GM12878 (cell line): ENCODE results near the gene C9orf57. TPM values are rescaled to one million over a fixed set of nuclear protein-coding genes. Genes with fewer than 3 reads are reported as not detected.

Source experiments
- ATAC-seq: fragments of 200-7000 bp; cut with Tn5 transposase; 3 replicates; pipeline ENCODE4 v1.9.1; 2020; ENCODE audit warnings: mild to moderate bottlenecking, moderate library complexity
- BruUV-seq: library from RNA; stranded (reverse); fragments of 400-500 nt; replicated peaks from 2 replicates; lab custom pipeline; 2021; lab: Mats Ljungman, UMichigan
- CTCF ChIA-PET: fragments of 300-600 bp; sonication (Branson Sonifier 250); formaldehyde crosslinking; extraction: SDS; loops from one replicate; lab custom pipeline; 2021; ENCODE audit warnings: inconsistent platforms; lab: Yijun Ruan, JAX
- POLR2A ChIA-PET: fragments of 350-600 bp; formaldehyde crosslinking; extraction: SDS; loops from one replicate; lab custom pipeline; 2021; ENCODE audit warnings: inconsistent platforms; lab: Charles Lee
- RAD21 ChIA-PET: fragments of 300-600 bp; sonication (Branson Sonifier 250); formaldehyde crosslinking; loops from one replicate; lab custom pipeline; 2023; ENCODE audit warnings: antibody characterized with exemption; ENCODE audit not compliant: unreplicated experiment; lab: Charles Lee
- SMC1A ChIA-PET: fragments of 300-600 bp; sonication (Branson Sonifier 250); formaldehyde crosslinking; loops from one replicate; lab custom pipeline; 2023; ENCODE audit not compliant: unreplicated experiment, uncharacterized antibody; lab: Charles Lee
- DNase-seq: peaks from one replicate; pipeline ENCODE4 v3.0.0-alpha.2; 2011; ENCODE audit warnings: low read depth, low spot score
- FAIRE-seq: peaks from 3 replicates; lab custom pipeline; 2011; peaks lifted over from hg19 to GRCh38; lab: Jason Lieb, UNC
- H2AFZ ChIP-seq: 2 replicates; pipeline ENCODE4 v1.6.0; 2011; ENCODE audit warnings: low read depth, low read length, control low read depth; ENCODE audit not compliant: control insufficient read depth
- H3K27ac ChIP-seq: 2 replicates; pipeline ENCODE4 v1.5.1; 2011; ENCODE audit warnings: control low read depth; ENCODE audit not compliant: control insufficient read depth, insufficient read depth
- H3K27me3 ChIP-seq, 2 experiments: replicated peaks in 1 of 2; 2 replicates each; pipeline versions ENCODE4 v1.6.0 to v1.6.1; 2011; ENCODE audit warnings: low read length in 1 of 2; ENCODE audit not compliant: control insufficient read depth in 2 of 2, insufficient read depth in 2 of 2
- H3K36me3 ChIP-seq, 2 experiments: 2 replicates each; pipeline ENCODE4 v1.5.1; 2011; ENCODE audit warnings: low read length in 1 of 2; ENCODE audit not compliant: control insufficient read depth in 2 of 2, insufficient read depth in 2 of 2
- H3K4me1 ChIP-seq: 2 replicates; pipeline ENCODE4 v1.6.1; 2011; ENCODE audit warnings: mild to moderate bottlenecking, low read length, moderate library complexity, mixed read lengths; ENCODE audit not compliant: control insufficient read depth, insufficient read depth
- H3K4me2 ChIP-seq: 2 replicates; pipeline ENCODE4 v1.6.0; 2011; ENCODE audit warnings: control low read depth; ENCODE audit not compliant: control insufficient read depth, insufficient read depth
- H3K4me3 ChIP-seq: fragments of 200-600 bp; sonication (generic); 2 replicates; pipeline ENCODE4 v1.5.1; 2016
- H3K79me2 ChIP-seq: 2 replicates; pipeline ENCODE4 v1.6.0; 2011; ENCODE audit warnings: low read length; ENCODE audit not compliant: control insufficient read depth, insufficient read depth
- H3K9ac ChIP-seq: 2 replicates; pipeline ENCODE4 v1.8.0; 2011; ENCODE audit warnings: low read length, control low read depth, mixed read lengths; ENCODE audit not compliant: control insufficient read depth, insufficient read depth
- H3K9me3 ChIP-seq: replicated peaks from 3 replicates; pipeline ENCODE4 v1.5.1; 2011; ENCODE audit warnings: mild to moderate bottlenecking, low read length; ENCODE audit not compliant: control insufficient read depth, insufficient read depth
- H4K20me1 ChIP-seq: 2 replicates; pipeline ENCODE4 v1.6.0; 2011; ENCODE audit not compliant: control insufficient read depth, insufficient read depth
- CHD4 ChIP-seq: fragments of 200-600 bp; sonication (generic); IDR thresholded peaks from 2 replicates; pipeline ENCODE4 v1.6.1; 2016; ENCODE audit warnings: mild to moderate bottlenecking
- EZH2 ChIP-seq: IDR thresholded peaks from 2 replicates; pipeline ENCODE4 v1.6.1; 2012; ENCODE audit warnings: low read depth, mild to moderate bottlenecking, control low read depth, inconsistent platforms, low read length, borderline replicate concordance; ENCODE audit not compliant: control insufficient read depth
- HCFC1 ChIP-seq: fragments of 150-350 bp; IDR thresholded peaks from 2 replicates; pipeline ENCODE4 v1.6.1; 2014; ENCODE audit warnings: low read length
- NKRF ChIP-seq: fragments of 450-650 bp; conservative IDR thresholded peaks from 2 replicates; pipeline ENCODE4 v1.6.1; 2017; ENCODE audit warnings: mild to moderate bottlenecking, moderate library complexity
- NR2C1 ChIP-seq: fragments of 450-650 bp; IDR thresholded peaks from 2 replicates; pipeline ENCODE4 v1.6.1; 2017; ENCODE audit warnings: antibody characterized with exemption, mild to moderate bottlenecking, moderate library complexity
- POLR2A ChIP-seq: IDR thresholded peaks from 2 replicates; pipeline ENCODE4 v1.6.1; 2011; ENCODE audit warnings: low read depth, mild to moderate bottlenecking, low read length
- SREBF2 ChIP-seq: IDR thresholded peaks from 2 replicates; pipeline ENCODE4 v1.6.1; 2012; ENCODE audit warnings: mild to moderate bottlenecking, low read length
- TCF7 ChIP-seq: IDR thresholded peaks from 2 replicates; pipeline ENCODE4 v1.6.1; 2014; ENCODE audit warnings: antibody characterized with exemption, borderline replicate concordance
- ZNF622 ChIP-seq: fragments of 450-650 bp; IDR thresholded peaks from 2 replicates; pipeline ENCODE4 v1.6.1; 2017; ENCODE audit warnings: mild to moderate bottlenecking, inconsistent platforms
- WGBS: methylation state at CpG from one replicate; pipeline ENCODE4 v1.1.6; 2016; ENCODE audit warnings: low lambda C conversion rate; ENCODE audit not compliant: insufficient replicate concordance, insufficient coverage; ENCODE audit errors: missing lambda C conversion rate; 5-methylcytosine and 5-hydroxymethylcytosine counted together
- in situ Hi-C: fragments of 300-500 bp; cut with MboI; formaldehyde crosslinking; loops from 9 replicates; pipeline ENCODE4 v1.14.3; 2018; ENCODE audit warnings: mixed read lengths
- intact Hi-C: fragments of 100-400 bp; cut with micrococcal nuclease; formaldehyde crosslinking; loops from one replicate; pipeline ENCODE4 v1.14.2; 2022; ENCODE audit not compliant: unreplicated experiment
- polyA plus RNA-seq, 11 experiments: library from polyadenylated mRNA; depleted of rRNA in 4 of 11; unstranded in 6 of 11; stranded (reverse) in 5 of 11; fragments of >200 nt; fragmentation: Nextera tagmentation in 4 of 11; fragmentation: Illumina TruSeq in 1 of 11; extraction: Ambion mirVana in 4 of 11; extraction: Trizol in 1 of 11; gene quantifications; 1 replicate in 1 of 11; 2 replicates in 10 of 11; pipeline versions ENCODE4 v1.2.1 to v1.2.3, GENCODE V29; 2011 to 2016; ENCODE audit warnings: inconsistent platforms in 2 of 11, missing spikeins in 2 of 11, low read depth in 1 of 11
- total RNA-seq, 4 experiments: library from RNA; depleted of rRNA in 3 of 4; stranded (reverse); fragments of >200 nt in 3 of 4; fragmentation: Illumina TruSeq in 1 of 4; extraction: Trizol in 1 of 4; gene quantifications; 2 replicates each; pipeline versions ENCODE4 v1.2.1 to v1.2.3, GENCODE V29; 2013 to 2021

The C9orf57 gene
- total and polyA plus RNA-seq, 10 of the 15 experiments (the other 5 are each of a cell fraction or from before 2014, with no cell fraction given) = 0.06 to 0.27 TPM; not detected in 8

- RAD21 ChIA-PET = interaction anchor here (1.0 to 16.0 kb wide), 2 partner anchors 8 to 246 kb away, joined by 4 to 365 read pairs; no protein-coding TSS in a partner anchor
- TF ChIP-seq POLR2A (no peak), ZNF622 (no peak), TCF7 (no peak), NKRF (no peak), HCFC1 (no peak), SREBF2 (no peak), EZH2 (no peak), NR2C1 (no peak), CHD4 (no peak)
- intact Hi-C loops = loop anchor here (10.0 kb wide), 2 partner anchors 324 to 1054 kb away; no protein-coding TSS in a partner anchor
- Histone ChIP-seq H4K20me1 (no peaks in the 10 kb centered on the region), H3K79me2 (no peaks in the 10 kb centered on the region), H3K9me3 (no peaks in the 10 kb centered on the region; the same call in 2 of the 3 replicates), H3K4me1 (no peaks in the 10 kb centered on the region), H2AFZ (no peak overlapping the region), H3K4me3 (no peak overlapping the region), H3K27ac (no peak overlapping the region), H3K27me3 (no peaks in the 10 kb centered on the region), H3K9ac (no peak overlapping the region), H3K36me3 (no peaks in the 10 kb centered on the region), H3K4me2 (no peak overlapping the region)
- POLR2A ChIA-PET = no interaction called here
- ATAC-seq (no peak), DNase-seq (no peak), FAIRE-seq (no peak)
- SMC1A ChIA-PET = interaction anchor here (0.6 to 2.4 kb wide), 3 partner anchors 9 to 350 kb away, joined by 3 to 7 read pairs (median 6); no protein-coding TSS in a partner anchor
- 0% methylated on average over 2 of the region's 2 CpGs for WGBS
- in situ Hi-C loops = no loop called here
- no TSS peak for BruUV-seq
- CTCF ChIA-PET = interaction anchor here (0.7 to 16.8 kb wide), 4 partner anchors 8 to 746 kb away, joined by 3 to 470 read pairs (median 4); no protein-coding TSS in a partner anchor
These were observed 29.6 kb downstream of the C9orf57 start for GRCh38 chr9:72030767-72031166.
